GM23248 (cell line): Measurements from ENCODE around the gene ACSF3.

Experiments
- EZH2 ChIP-seq: fragments of 200-600 bp; sonication (generic); IDR thresholded peaks from 2 replicates; pipeline ENCODE4 v1.6.1; 2018; ENCODE audit warnings: antibody characterized with exemption, mild to moderate bottlenecking; ENCODE audit not compliant: insufficient read depth, poor library complexity, severe bottlenecking
- EZH2phosphoT487 ChIP-seq: fragments of 200-600 bp; sonication (generic); IDR thresholded peaks from 2 replicates; pipeline ENCODE4 v1.6.1; 2018; ENCODE audit warnings: antibody characterized with exemption, moderate library complexity, mild to moderate bottlenecking, low read depth; ENCODE audit not compliant: insufficient read depth

DNA sequence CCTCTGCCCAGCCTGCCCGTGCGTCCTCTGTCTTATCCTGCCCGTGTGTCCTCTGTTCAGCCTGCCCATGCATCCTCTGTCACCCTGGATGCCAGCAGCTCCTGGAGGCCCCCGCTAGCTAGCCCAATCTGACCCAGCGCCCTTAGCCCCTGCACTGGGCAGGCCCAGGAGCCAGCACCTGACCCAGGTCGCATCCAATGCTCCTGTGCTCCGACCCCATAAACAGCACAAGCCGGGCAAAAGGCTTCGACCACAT, 91.0 kb downstream of the ACSF3 start:
- no peak for TF ChIP-seq EZH2
- TF ChIP-seq EZH2phosphoT487 = no peak
